ENCODE data around the gene NPFF. TPM values are rescaled to one million over a fixed set of nuclear protein-coding genes. Genes with fewer than 3 reads are reported as not detected.

NPFF gene
- total and polyA plus RNA-seq, 9 donors: 0.49 to 2.5 (median 0.90) TPM; not detected in 1

- no peak for DNase-seq
- H3K9me3 ChIP-seq (replicated peaks; ENCODE audit: control insufficient read depth, low read depth, low read length): no peaks in the 10 kb centered on the region
- H3K4me1 ChIP-seq (ENCODE audit: control insufficient read depth, insufficient read depth, low read length): peaks cover 2% of the 10 kb centered on the region
- no peaks in the 10 kb centered on the region for H3K27me3 ChIP-seq (ENCODE audit: control insufficient read depth, insufficient read depth, low read length)
- no peak overlapping the region for H3K27ac ChIP-seq (ENCODE audit: low read length)
- no peak overlapping the region for H3K4me3 ChIP-seq (ENCODE audit: low read length)
- H3K36me3 ChIP-seq (ENCODE audit: control insufficient read depth, insufficient read depth, low read length): peaks cover 70% of the 10 kb centered on the region
- WGBS (ENCODE audit: insufficient coverage): 80% methylated on average over 2 of the region's 2 CpGs
Observed at GRCh38 chr12:53476769-53477209, 30.5 kb downstream of the NPFF start.

GRCh38 chr12:53474819-53475218, 32.5 kb downstream of the NPFF start:
- no peaks in the 10 kb centered on the region for H3K4me1 ChIP-seq (ENCODE audit: control insufficient read depth, insufficient read depth, low read length)
- no peak for DNase-seq

DNA sequence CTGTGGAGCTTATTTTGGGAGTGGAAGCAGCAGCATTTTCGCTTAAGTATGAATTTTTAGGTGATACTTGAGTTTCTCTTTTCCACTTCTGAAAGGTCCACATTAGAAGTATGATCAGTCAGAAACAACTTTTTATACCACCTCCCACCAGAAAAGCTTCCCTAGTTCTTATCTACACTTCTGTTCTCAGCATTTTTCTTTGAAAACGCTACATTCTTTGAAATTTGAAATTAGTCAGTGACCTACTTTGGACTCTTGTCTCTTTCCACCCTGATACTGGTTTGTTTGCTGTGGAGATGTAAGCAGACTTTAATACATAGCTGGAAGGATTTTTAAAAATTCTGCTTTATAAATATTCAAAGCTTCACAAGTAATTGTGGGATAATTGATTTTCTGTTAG, 33.2 kb downstream of the NPFF start:
- no peak for DNase-seq
- Histone ChIP-seq H3K4me3 (ENCODE audit: low read length) (no peak overlapping the region), H3K9me3 (replicated peaks; ENCODE audit: control insufficient read depth, low read depth, low read length) (no peaks in the 10 kb centered on the region), H3K27ac (ENCODE audit: low read length) (no peak overlapping the region), H3K4me1 (ENCODE audit: control insufficient read depth, insufficient read depth, low read length) (no peaks in the 10 kb centered on the region), H3K36me3 (ENCODE audit: control insufficient read depth, insufficient read depth, low read length) (peaks cover 75% of the 10 kb centered on the region), H3K27me3 (ENCODE audit: control insufficient read depth, insufficient read depth, low read length) (no peaks in the 10 kb centered on the region)
- no CpG with 5 or more reads among the region's 2 CpGs for WGBS (ENCODE audit: insufficient coverage)

More at GRCh38 chr12:53474819-53475218, 32.5 kb downstream of the NPFF start:
- Histone ChIP-seq H3K27ac (ENCODE audit: low read length) (no peak overlapping the region), H3K27me3 (ENCODE audit: control insufficient read depth, insufficient read depth, low read length) (no peaks in the 10 kb centered on the region), H3K36me3 (ENCODE audit: control insufficient read depth, insufficient read depth, low read length) (peaks cover 73% of the 10 kb centered on the region), H3K4me3 (ENCODE audit: low read length) (no peak overlapping the region), H3K9me3 (replicated peaks; ENCODE audit: control insufficient read depth, low read depth, low read length) (no peaks in the 10 kb centered on the region)
- 68% methylated on average over 10 of the region's 13 CpGs for WGBS (ENCODE audit: insufficient coverage)

DNA sequence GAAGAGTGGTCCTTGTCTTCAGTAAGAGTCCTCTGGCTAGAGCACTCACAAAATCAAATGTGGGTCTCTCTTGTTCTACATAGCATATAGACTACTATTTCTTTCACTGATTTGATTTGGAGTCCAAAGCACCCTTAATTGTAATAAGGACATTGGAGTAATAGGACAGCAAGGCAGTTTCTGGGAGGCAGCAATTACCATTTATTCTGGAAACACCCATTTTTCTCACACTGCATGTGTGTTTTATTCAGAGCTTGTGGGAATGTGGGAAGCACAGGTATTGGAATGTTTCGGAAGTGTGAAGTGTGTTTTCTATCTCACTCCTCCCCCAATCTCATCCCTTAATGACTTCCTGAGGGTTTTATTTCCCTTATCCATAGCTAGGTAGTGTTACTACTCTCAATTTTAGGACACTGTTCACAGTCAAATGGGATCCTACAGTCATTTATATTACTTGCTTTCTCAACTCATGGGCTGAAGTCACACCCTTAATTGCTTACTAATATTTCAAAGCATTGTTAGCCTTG, 35.2 kb downstream of the NPFF start:
- DNase-seq: no peak
- H3K4me1 ChIP-seq (ENCODE audit: control insufficient read depth, insufficient read depth, low read length): no peaks in the 10 kb centered on the region
- H3K36me3 ChIP-seq (ENCODE audit: control insufficient read depth, insufficient read depth, low read length): peaks cover 82% of the 10 kb centered on the region
- no peaks in the 10 kb centered on the region for H3K27me3 ChIP-seq (ENCODE audit: control insufficient read depth, insufficient read depth, low read length)
- H3K9me3 ChIP-seq (replicated peaks; ENCODE audit: control insufficient read depth, low read depth, low read length): no peaks in the 10 kb centered on the region
- no peak overlapping the region for H3K4me3 ChIP-seq (ENCODE audit: low read length)
- no CpG with 5 or more reads among the region's 1 CpG for WGBS (ENCODE audit: insufficient coverage)
- no peak overlapping the region for H3K27ac ChIP-seq (ENCODE audit: low read length)

- Histone ChIP-seq H3K27ac (ENCODE audit: low read length) (no peak overlapping the region), H3K4me1 (ENCODE audit: control insufficient read depth, insufficient read depth, low read length) (no peaks in the 10 kb centered on the region), H3K27me3 (ENCODE audit: control insufficient read depth, insufficient read depth, low read length) (no peaks in the 10 kb centered on the region), H3K36me3 (ENCODE audit: control insufficient read depth, insufficient read depth, low read length) (peaks cover 90% of the 10 kb centered on the region), H3K4me3 (ENCODE audit: low read length) (no peak overlapping the region), H3K9me3 (replicated peaks; ENCODE audit: control insufficient read depth, low read depth, low read length) (no peaks in the 10 kb centered on the region)
- DNase-seq: no peak
- no CpG with 5 or more reads among the region's 1 CpG for WGBS (ENCODE audit: insufficient coverage)
Observed at GRCh38 chr12:53468282-53468681, 39.0 kb downstream of the NPFF start.

DNA sequence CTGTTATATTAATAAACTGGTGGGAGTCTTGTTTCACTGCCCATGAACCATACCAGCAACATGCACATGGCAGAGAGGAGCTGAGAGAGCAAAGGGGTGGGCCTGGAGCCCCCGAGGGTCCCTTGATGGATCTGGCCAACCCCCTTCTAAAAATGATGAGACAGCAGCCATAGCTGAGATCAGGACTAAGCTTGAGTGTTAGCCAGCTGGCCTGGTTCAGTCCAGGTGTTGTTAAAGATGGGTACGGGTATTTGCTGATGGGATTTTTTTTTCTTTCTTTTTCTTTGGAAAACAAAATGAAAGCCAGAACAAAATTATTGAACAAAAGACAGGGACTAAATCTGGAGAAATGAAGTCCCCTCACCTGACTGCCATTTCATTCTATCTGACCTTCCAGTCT, 39.4 kb downstream of the NPFF start:
- Histone ChIP-seq H3K4me3 (ENCODE audit: low read length) (no peak overlapping the region), H3K36me3 (ENCODE audit: control insufficient read depth, insufficient read depth, low read length) (peaks cover 93% of the 10 kb centered on the region), H3K27me3 (ENCODE audit: control insufficient read depth, insufficient read depth, low read length) (no peaks in the 10 kb centered on the region), H3K27ac (ENCODE audit: low read length) (no peak overlapping the region), H3K9me3 (replicated peaks; ENCODE audit: control insufficient read depth, low read depth, low read length) (no peaks in the 10 kb centered on the region), H3K4me1 (ENCODE audit: control insufficient read depth, insufficient read depth, low read length) (no peaks in the 10 kb centered on the region)
- DNase-seq: no peak
- WGBS (ENCODE audit: insufficient coverage): 80% methylated on average over 1 of the region's 2 CpGs

GRCh38 chr12:53467082-53467481, 40.2 kb downstream of the NPFF start:
- no peak overlapping the region for H3K27ac ChIP-seq (ENCODE audit: low read length)
- no peaks in the 10 kb centered on the region for H3K4me1 ChIP-seq (ENCODE audit: control insufficient read depth, insufficient read depth, low read length)
- 73% methylated on average over 2 of the region's 5 CpGs for WGBS (ENCODE audit: insufficient coverage)

GRCh38 chr12:53466640-53467039, 40.6 kb downstream of the NPFF start:
- Histone ChIP-seq H3K27ac (ENCODE audit: low read length) (no peak overlapping the region), H3K9me3 (replicated peaks; ENCODE audit: control insufficient read depth, low read depth, low read length) (no peaks in the 10 kb centered on the region), H3K36me3 (ENCODE audit: control insufficient read depth, insufficient read depth, low read length) (peaks cover 93% of the 10 kb centered on the region), H3K4me1 (ENCODE audit: control insufficient read depth, insufficient read depth, low read length) (no peaks in the 10 kb centered on the region), H3K27me3 (ENCODE audit: control insufficient read depth, insufficient read depth, low read length) (no peaks in the 10 kb centered on the region), H3K4me3 (ENCODE audit: low read length) (no peak overlapping the region)
- no peak for DNase-seq
- WGBS (ENCODE audit: insufficient coverage): 100% methylated on average over 2 of the region's 4 CpGs

More at GRCh38 chr12:53467082-53467481, 40.2 kb downstream of the NPFF start:
- Histone ChIP-seq H3K9me3 (replicated peaks; ENCODE audit: control insufficient read depth, low read depth, low read length) (no peaks in the 10 kb centered on the region), H3K4me3 (ENCODE audit: low read length) (no peak overlapping the region), H3K36me3 (ENCODE audit: control insufficient read depth, insufficient read depth, low read length) (peaks cover 94% of the 10 kb centered on the region), H3K27me3 (ENCODE audit: control insufficient read depth, insufficient read depth, low read length) (no peaks in the 10 kb centered on the region)
- no peak for DNase-seq

GRCh38 chr12:53465679-53466078, 41.6 kb downstream of the NPFF start:
- Histone ChIP-seq H3K27ac (ENCODE audit: low read length) (no peak overlapping the region), H3K4me1 (ENCODE audit: control insufficient read depth, insufficient read depth, low read length) (peaks cover 3% of the 10 kb centered on the region), H3K36me3 (ENCODE audit: control insufficient read depth, insufficient read depth, low read length) (peaks cover 94% of the 10 kb centered on the region), H3K9me3 (replicated peaks; ENCODE audit: control insufficient read depth, low read depth, low read length) (no peaks in the 10 kb centered on the region), H3K4me3 (ENCODE audit: low read length) (no peak overlapping the region), H3K27me3 (ENCODE audit: control insufficient read depth, insufficient read depth, low read length) (no peaks in the 10 kb centered on the region)
- no peak for DNase-seq
- no CpG with 5 or more reads among the region's 2 CpGs for WGBS (ENCODE audit: insufficient coverage)

DNA sequence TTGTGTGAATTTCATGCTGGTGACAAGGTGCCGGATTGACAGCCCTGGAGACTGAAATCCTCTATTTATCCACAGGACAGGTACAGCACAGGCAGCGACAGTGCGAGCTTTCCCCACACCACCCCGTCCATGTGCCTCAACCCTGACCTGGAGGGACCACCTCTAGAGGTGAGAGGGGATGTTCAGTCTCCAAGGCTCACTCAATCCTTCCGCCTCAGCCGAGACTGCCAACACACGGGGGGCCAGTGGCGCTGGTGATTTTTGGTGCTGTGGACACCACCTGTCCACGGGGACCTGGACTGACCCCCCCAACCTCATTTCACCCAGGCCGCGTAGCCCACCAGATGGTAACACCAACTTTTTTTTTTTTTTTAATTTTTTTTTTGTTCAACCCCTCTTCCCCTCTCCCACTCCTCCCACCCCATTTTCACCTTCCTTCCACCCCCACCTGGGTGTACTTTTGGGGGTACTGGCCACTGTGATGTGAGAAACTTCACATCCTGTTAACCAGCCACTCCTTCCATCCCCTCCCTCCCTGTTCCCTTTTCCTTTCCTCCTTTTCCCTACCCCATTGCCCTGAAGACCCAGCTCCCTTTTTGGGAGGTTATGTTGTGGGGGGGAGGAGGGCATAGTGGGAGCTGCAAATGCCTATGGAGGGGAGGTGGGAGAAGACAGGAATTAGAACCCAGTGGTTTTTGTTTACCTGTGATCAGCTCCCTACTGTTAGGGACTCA, 42.4 kb downstream of the NPFF start:
- no peaks in the 10 kb centered on the region for H3K27me3 ChIP-seq (ENCODE audit: control insufficient read depth, insufficient read depth, low read length)
- H3K27ac ChIP-seq (ENCODE audit: low read length): no peak overlapping the region
- no peak overlapping the region for H3K4me3 ChIP-seq (ENCODE audit: low read length)
- no peaks in the 10 kb centered on the region for H3K9me3 ChIP-seq (replicated peaks; ENCODE audit: control insufficient read depth, low read depth, low read length)
- 85% methylated on average over 4 of the region's 11 CpGs for WGBS (ENCODE audit: insufficient coverage)
- peaks cover 3% of the 10 kb centered on the region for H3K4me1 ChIP-seq (ENCODE audit: control insufficient read depth, insufficient read depth, low read length)
- H3K36me3 ChIP-seq (ENCODE audit: control insufficient read depth, insufficient read depth, low read length): peaks cover 94% of the 10 kb centered on the region
- no peak for DNase-seq

All from muscle of leg (tissue), 11 donors.